ENCODE measurements around the gene DLL3.

DLL3 gene

DNA sequence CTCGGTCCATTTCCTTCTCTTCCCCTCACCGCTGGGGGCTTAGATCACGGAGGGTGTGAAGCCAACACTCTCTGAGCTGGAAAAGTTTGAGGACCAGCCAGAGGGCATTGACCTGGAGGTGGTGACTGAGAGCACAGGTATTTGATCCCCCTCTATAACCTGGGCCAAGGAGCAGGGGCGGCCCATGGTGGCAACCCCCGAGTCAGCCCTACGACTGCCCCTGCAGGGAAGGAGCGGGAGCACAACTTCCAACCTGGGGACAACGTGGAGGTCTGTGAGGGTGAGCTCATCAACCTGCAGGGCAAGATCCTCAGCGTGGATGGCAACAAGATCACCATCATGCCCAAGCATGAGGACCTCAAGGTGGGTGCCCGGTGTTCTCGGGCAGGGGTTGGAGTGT lies 29.7 kb upstream of the DLL3 start:
- Histone ChIP-seq H3K4me3 (ENCODE audit: low read depth, low read length) (no peak overlapping the region), H3K36me3 (ENCODE audit: control insufficient read depth in 2 of 2, insufficient read depth in 1 of 2, low read length in 2 of 2) (peaks cover 98 to 100% of the 10 kb centered on the region in 2 experiments), H3K9me3 (ENCODE audit: control insufficient read depth, insufficient read depth, low read depth, low read length) (no peaks in the 10 kb centered on the region), H3K4me1 (ENCODE audit: control insufficient read depth, insufficient read depth, low read length) (no peaks in the 10 kb centered on the region), H3K27ac (ENCODE audit: extremely low read depth, low read depth, low read length) (peak overlapping the region; percentile 41; the same call in 1 of the 2 replicates)
- no peak for TF ChIP-seq FEZF1 (tag by site-specific recombination; IDR thresholded peaks at IDR 0.05)
- TF ChIP-seq, protein P1, sequence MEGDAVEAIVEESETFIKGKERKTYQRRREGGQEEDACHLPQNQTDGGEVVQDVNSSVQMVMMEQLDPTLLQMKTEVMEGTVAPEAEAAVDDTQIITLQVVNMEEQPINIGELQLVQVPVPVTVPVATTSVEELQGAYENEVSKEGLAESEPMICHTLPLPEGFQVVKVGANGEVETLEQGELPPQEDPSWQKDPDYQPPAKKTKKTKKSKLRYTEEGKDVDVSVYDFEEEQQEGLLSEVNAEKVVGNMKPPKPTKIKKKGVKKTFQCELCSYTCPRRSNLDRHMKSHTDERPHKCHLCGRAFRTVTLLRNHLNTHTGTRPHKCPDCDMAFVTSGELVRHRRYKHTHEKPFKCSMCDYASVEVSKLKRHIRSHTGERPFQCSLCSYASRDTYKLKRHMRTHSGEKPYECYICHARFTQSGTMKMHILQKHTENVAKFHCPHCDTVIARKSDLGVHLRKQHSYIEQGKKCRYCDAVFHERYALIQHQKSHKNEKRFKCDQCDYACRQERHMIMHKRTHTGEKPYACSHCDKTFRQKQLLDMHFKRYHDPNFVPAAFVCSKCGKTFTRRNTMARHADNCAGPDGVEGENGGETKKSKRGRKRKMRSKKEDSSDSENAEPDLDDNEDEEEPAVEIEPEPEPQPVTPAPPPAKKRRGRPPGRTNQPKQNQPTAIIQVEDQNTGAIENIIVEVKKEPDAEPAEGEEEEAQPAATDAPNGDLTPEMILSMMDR (tag by site-specific recombination; IDR thresholded peaks at IDR 0.05): 0 out of 2 replicates have a peak, but pooled peaks have one; percentile 9
- ChIA-PET CTCF (interaction anchor here (0.6 to 4.4 kb wide), 4 partner anchors 29 to 614 kb away, joined by 3 to 24 read pairs (median 4); partner anchors contain the start of gene EID2B), POLR2A (interaction anchor here (1.3 to 3.0 kb wide), 3 partner anchors 11 to 33 kb away, joined by 3 to 11 read pairs (median 8); partner anchors contain the start of genes RPS16 and TIMM50)

DNA sequence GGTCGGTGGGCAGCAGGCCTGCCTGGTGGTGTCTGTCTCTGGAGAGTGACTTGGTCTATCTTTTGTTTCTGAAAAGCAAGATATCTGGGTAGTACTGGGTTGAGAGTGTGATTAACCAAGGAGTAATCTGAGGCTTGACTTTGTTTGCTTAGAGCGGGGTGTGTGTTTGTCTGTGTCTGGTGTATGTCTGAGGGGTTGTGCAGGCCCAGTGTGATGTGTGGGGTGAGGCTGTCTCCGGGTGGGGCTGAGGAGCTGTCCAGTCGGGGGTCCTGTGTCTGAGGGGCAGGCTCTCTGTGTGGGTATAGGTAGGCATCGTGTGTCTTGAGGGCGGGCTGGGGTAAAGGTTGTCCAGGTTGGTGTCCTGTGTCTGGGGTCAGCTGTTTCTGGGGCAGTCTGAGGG lies 29.2 kb upstream of the DLL3 start:
- ChIA-PET POLR2A (interaction anchor here (0.7 to 3.0 kb wide), 2 partner anchors 11 to 34 kb away, joined by 3 to 11 read pairs; partner anchors contain the start of genes RPS16 and TIMM50), CTCF (interaction anchor here (0.6 to 4.4 kb wide), 3 partner anchors 29 to 685 kb away, joined by 4 to 24 read pairs (median 5); partner anchors contain the start of gene EID2B)
- Histone ChIP-seq H3K4me1 (ENCODE audit: control insufficient read depth, insufficient read depth, low read length) (no peaks in the 10 kb centered on the region), H3K9me3 (ENCODE audit: control insufficient read depth, insufficient read depth, low read depth, low read length) (no peaks in the 10 kb centered on the region), H3K27ac (ENCODE audit: extremely low read depth, low read depth, low read length) (peak overlapping the region; percentile 41; the same call in 1 of the 2 replicates), H3K4me3 (ENCODE audit: low read depth, low read length) (no peak overlapping the region), H3K36me3 (ENCODE audit: control insufficient read depth in 2 of 2, insufficient read depth in 1 of 2, low read length in 2 of 2) (peaks cover 98 to 100% of the 10 kb centered on the region in 2 experiments)
- TF ChIP-seq ZBTB1 (tag by site-specific recombination; IDR thresholded peaks at IDR 0.05) (no peak), ZSCAN30 (tag by site-specific recombination; IDR thresholded peaks at IDR 0.05) (no peak), ZNF335 (tag by site-specific recombination; conservative IDR thresholded peaks at IDR 0.05) (no peak), SALL2 (tag by site-specific recombination; IDR thresholded peaks at IDR 0.05; ENCODE audit: borderline replicate concordance) (0 out of 2 replicates have a peak, but pooled peaks have one; percentile 73), ZNF169 (tag by site-specific recombination; IDR thresholded peaks at IDR 0.05) (no peak), ZNF292 (tag by site-specific recombination; IDR thresholded peaks at IDR 0.05; ENCODE audit: borderline replicate concordance, low read depth) (no peak), ZSCAN23 (tag by site-specific recombination; IDR thresholded peaks at IDR 0.05) (no peak)
- TF ChIP-seq, protein P2, sequence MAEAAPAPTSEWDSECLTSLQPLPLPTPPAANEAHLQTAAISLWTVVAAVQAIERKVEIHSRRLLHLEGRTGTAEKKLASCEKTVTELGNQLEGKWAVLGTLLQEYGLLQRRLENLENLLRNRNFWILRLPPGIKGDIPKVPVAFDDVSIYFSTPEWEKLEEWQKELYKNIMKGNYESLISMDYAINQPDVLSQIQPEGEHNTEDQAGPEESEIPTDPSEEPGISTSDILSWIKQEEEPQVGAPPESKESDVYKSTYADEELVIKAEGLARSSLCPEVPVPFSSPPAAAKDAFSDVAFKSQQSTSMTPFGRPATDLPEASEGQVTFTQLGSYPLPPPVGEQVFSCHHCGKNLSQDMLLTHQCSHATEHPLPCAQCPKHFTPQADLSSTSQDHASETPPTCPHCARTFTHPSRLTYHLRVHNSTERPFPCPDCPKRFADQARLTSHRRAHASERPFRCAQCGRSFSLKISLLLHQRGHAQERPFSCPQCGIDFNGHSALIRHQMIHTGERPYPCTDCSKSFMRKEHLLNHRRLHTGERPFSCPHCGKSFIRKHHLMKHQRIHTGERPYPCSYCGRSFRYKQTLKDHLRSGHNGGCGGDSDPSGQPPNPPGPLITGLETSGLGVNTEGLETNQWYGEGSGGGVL (tag by site-specific recombination; IDR thresholded peaks at IDR 0.05): no peak
- TF ChIP-seq, protein P3, sequence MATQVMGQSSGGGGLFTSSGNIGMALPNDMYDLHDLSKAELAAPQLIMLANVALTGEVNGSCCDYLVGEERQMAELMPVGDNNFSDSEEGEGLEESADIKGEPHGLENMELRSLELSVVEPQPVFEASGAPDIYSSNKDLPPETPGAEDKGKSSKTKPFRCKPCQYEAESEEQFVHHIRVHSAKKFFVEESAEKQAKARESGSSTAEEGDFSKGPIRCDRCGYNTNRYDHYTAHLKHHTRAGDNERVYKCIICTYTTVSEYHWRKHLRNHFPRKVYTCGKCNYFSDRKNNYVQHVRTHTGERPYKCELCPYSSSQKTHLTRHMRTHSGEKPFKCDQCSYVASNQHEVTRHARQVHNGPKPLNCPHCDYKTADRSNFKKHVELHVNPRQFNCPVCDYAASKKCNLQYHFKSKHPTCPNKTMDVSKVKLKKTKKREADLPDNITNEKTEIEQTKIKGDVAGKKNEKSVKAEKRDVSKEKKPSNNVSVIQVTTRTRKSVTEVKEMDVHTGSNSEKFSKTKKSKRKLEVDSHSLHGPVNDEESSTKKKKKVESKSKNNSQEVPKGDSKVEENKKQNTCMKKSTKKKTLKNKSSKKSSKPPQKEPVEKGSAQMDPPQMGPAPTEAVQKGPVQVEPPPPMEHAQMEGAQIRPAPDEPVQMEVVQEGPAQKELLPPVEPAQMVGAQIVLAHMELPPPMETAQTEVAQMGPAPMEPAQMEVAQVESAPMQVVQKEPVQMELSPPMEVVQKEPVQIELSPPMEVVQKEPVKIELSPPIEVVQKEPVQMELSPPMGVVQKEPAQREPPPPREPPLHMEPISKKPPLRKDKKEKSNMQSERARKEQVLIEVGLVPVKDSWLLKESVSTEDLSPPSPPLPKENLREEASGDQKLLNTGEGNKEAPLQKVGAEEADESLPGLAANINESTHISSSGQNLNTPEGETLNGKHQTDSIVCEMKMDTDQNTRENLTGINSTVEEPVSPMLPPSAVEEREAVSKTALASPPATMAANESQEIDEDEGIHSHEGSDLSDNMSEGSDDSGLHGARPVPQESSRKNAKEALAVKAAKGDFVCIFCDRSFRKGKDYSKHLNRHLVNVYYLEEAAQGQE (tag by site-specific recombination; IDR thresholded peaks at IDR 0.05): peak; percentile 68
- TF ChIP-seq, protein P4, sequence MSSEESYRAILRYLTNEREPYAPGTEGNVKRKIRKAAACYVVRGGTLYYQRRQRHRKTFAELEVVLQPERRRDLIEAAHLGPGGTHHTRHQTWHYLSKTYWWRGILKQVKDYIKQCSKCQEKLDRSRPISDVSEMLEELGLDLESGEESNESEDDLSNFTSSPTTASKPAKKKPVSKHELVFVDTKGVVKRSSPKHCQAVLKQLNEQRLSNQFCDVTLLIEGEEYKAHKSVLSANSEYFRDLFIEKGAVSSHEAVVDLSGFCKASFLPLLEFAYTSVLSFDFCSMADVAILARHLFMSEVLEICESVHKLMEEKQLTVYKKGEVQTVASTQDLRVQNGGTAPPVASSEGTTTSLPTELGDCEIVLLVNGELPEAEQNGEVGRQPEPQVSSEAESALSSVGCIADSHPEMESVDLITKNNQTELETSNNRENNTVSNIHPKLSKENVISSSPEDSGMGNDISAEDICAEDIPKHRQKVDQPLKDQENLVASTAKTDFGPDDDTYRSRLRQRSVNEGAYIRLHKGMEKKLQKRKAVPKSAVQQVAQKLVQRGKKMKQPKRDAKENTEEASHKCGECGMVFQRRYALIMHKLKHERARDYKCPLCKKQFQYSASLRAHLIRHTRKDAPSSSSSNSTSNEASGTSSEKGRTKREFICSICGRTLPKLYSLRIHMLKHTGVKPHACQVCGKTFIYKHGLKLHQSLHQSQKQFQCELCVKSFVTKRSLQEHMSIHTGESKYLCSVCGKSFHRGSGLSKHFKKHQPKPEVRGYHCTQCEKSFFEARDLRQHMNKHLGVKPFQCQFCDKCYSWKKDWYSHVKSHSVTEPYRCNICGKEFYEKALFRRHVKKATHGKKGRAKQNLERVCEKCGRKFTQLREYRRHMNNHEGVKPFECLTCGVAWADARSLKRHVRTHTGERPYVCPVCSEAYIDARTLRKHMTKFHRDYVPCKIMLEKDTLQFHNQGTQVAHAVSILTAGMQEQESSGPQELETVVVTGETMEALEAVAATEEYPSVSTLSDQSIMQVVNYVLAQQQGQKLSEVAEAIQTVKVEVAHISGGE (tag by site-specific recombination; conservative IDR thresholded peaks at IDR 0.05; ENCODE audit: low read depth): no peak
- TF ChIP-seq, protein P5, sequence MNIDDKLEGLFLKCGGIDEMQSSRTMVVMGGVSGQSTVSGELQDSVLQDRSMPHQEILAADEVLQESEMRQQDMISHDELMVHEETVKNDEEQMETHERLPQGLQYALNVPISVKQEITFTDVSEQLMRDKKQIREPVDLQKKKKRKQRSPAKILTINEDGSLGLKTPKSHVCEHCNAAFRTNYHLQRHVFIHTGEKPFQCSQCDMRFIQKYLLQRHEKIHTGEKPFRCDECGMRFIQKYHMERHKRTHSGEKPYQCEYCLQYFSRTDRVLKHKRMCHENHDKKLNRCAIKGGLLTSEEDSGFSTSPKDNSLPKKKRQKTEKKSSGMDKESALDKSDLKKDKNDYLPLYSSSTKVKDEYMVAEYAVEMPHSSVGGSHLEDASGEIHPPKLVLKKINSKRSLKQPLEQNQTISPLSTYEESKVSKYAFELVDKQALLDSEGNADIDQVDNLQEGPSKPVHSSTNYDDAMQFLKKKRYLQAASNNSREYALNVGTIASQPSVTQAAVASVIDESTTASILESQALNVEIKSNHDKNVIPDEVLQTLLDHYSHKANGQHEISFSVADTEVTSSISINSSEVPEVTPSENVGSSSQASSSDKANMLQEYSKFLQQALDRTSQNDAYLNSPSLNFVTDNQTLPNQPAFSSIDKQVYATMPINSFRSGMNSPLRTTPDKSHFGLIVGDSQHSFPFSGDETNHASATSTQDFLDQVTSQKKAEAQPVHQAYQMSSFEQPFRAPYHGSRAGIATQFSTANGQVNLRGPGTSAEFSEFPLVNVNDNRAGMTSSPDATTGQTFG (tag by site-specific recombination; IDR thresholded peaks at IDR 0.05; ENCODE audit: borderline replicate concordance): no peak
- TF ChIP-seq, protein P6, sequence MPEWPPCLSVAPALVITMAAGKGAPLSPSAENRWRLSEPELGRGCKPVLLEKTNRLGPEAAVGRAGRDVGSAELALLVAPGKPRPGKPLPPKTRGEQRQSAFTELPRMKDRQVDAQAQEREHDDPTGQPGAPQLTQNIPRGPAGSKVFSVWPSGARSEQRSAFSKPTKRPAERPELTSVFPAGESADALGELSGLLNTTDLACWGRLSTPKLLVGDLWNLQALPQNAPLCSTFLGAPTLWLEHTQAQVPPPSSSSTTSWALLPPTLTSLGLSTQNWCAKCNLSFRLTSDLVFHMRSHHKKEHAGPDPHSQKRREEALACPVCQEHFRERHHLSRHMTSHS (tag by site-specific recombination; IDR thresholded peaks at IDR 0.05): no peak
